GM04503 (cell line): ENCODE measurements around the gene PSIP1.
"Not testable (repeated sequence)": the region's sequence is repeated elsewhere in the genome, so short reads cannot be mapped to it uniquely, and the experiment has no call there.

Experiments used
- DNase-seq: peaks from one replicate; pipeline ENCODE4 v3.0.0-alpha.2; 2012; ENCODE audit warnings: low read depth

The PSIP1 gene

DNA sequence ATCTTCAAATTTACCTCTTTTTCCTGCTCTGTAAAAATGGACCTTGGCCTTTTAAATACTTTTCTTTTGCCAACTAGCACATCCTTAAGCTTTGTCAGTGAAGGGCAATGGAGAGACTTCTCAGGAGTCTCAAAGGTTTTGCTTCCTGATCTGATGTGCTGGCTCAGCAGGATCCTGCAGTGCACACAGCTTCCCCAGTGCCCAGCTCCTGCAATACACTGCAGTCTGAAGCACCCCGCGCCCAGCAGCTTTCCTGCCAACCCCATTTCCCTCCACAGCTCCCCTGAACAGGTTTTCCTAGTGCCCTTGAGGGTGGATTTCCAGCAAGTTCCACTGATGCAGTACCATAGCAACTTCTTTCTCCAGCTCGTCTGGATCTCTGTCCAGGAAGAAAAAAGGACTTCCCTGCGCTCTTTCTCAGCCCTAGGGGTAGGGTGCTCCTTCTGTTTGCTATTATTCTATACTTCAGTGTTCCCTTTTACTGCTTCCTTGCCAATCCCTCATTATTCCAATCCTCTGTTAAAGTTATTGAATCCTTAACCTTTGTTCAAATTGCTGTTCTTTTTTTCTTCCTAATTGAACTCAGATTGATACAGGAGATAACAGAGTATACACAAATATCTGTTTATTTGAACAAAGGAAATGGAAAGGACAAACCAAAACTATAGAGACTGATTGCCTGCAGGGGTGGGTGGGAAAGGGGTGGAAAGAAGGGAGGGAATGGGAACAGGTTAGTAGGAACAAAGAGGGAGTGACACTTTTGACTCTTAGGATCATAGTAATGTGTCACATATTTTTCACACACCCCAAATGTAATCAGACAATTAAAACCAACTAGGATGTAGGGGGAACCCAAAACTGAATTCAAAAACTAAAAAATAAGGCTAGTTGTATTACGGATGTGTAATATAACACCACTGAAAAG is 79.6 kb downstream of the PSIP1 start:
- DNase-seq, result no peak

DNA sequence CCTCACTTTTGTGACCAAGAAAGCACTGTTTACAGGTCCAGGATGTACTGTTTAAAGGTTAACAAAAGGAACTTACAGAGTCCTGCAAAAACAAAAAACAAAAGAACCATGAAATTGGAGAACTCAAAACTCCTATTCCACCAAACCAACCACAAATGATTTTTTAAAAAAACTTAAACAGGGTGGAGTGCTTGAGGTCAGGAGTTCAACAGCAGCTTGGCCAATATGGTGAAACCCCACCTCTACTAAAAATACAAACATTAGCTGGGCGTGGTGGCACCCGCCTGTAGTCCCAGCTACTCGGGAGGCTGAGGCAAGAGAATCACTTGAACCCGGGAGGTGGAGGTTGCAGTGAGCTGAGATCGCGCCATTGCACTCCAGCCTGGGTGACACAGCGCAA is 83.1 kb downstream of the PSIP1 start:
- DNase-seq, result not testable (repeated sequence)

DNA sequence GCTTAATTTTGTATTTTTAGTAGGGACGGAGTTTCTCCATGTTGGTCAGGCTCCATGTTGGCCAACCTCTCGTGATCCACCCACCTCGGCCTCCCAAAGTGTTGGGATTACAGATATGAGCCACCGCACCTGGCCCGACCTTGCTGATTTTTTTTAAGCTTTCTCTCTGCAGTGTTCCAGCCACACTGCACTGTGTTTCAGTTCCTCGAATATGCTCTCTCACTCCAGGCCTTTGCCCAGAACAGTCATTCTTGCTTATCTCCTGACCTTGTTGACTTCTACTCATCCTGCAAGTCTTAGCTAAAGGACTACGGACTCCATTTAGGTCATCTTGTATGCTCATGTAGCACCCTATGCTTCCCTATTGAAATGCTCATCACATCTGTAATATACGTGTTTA is 84.8 kb downstream of the PSIP1 start:
- no peak for DNase-seq

DNA sequence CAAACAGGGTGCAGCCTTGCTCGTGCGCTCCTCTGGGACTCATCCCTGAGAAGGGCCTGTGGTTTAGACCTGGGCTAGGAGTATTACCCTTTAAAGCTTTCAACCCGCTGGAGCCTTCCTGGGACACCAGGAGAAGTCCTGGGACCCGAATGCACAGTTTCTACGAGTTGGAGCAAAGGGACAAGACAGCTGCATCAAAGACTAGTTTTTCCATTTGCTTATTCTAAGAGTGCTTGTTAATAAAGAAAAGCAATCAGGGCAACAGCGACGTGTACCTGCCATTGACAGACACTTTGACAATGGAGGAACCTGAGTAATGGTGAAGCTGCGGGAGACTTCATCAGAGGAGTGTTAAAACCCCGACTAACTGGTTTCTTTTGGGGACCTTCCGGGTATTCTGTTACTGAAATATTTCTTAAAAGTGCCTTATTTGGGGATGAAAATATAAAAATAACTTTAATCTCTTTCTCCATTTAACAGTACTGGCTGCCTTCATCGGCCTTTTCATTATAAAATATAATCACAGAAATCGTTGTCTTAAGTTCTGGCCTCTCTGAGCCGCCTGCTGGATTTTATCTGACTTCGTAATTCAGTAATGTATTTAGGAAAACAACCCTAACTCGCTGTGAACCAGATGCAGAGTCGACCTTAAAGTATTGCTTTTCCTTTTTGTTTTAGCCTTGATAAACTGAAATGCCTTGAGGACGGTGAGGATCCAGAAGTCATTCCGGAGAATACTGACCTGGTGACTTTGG is 87.4 kb downstream of the PSIP1 start:
- DNase-seq, result no peak

DNA sequence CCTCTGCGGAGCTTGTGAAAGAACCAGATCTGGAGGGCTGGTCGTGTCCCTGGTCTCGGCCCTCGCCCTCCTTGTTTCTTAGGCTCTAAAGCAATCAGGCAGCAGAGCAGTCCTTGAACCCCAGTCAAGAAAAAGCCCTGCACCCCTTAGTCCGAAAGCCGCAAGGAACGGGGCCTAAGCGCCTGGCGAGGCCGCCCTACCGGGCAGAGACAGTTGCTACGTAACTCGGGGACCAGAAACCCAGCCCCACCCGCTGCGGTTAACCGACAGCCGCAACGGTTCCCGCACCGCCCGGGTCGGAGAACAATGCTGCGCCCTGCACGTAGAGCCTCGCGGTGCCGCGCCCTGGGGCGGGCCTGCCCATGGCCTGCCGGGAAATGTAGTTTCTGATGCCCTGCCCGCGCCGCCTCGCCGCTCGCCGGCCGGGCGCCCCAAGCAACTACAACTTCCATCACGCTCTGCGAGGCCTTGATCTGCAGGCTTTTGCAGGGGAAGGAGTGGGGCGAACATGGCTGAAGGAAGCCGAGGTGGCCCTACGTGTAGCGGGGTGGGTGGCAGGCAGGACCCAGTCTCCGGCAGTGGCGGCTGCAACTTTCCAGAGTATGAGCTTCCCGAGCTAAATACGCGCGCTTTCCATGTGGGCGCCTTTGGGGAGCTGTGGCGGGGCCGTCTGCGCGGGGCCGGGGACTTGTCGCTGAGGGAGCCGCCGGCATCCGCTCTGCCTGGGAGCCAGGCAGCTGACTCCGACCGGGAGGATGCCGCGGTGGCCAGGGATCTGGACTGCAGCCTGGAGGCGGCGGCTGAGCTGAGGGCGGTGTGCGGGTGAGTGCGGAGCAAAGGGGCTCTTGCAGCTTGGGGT is 88.2 kb downstream of the PSIP1 start, which contains the start of gene SNAPC3:
Gene SNAPC3, plus strand, starts transcription at position 505 of the 859 bp plus-strand sequence. Its CDS starts 4 bp downstream, at position 509.
- DNase-seq, result peak; percentile 68

DNA sequence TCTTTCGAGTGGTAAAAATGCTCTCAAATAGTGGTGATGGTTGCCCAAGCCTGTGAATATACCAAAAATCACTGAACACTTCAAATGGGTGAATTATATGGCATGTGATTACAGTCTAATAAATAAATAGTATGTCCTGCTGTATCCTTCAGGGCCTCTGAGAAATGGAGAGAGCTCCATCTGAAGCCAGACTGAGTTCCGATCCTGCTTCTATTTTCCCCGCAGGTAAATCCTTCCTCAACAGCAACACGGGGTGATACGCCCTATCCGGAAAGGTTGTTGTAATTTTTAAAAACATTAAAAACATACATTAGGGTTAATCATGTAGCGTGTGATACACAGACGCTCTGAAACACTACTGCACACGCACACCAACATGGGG is 88.8 kb downstream of the PSIP1 start:
- DNase-seq, result no peak

DNA sequence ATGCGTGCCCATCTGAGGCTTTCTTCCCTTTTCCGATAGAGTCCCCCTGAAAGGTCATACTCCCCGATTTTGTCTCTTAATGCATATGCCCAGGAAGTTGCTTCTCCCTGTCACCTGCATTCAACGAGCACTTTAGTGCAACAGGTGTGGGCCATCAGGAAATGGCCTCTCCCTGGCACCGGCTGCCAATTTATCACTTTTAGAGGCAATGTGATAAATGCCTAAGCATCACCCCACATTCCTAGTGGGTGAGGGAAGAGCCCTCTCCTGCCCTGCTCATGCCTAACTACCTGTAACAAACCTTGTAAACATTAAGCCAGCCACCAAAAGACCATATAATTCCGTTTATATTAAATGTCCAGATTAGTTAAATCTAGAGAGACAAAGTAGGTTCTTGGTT is 89.2 kb downstream of the PSIP1 start:
- DNase-seq, result no peak

DNA sequence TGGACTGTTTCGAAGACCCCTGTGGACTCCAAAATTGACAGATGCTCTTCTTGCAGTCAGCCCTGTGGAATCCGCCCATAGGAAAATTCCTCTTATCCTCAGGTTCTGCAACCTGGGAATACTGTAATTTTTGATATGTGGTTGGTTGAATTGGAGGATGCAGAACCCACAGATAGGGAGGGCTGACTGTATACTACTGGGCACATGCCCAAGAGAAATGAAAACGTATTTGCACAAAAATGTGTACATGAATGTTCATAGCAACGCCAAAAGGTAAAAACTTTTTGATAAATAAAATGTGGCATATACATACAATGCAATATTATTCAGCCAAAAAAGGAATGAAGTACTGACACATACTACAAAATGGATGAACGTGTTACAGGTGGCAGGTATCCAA is 90.0 kb downstream of the PSIP1 start:
- DNase-seq, result no peak

DNA sequence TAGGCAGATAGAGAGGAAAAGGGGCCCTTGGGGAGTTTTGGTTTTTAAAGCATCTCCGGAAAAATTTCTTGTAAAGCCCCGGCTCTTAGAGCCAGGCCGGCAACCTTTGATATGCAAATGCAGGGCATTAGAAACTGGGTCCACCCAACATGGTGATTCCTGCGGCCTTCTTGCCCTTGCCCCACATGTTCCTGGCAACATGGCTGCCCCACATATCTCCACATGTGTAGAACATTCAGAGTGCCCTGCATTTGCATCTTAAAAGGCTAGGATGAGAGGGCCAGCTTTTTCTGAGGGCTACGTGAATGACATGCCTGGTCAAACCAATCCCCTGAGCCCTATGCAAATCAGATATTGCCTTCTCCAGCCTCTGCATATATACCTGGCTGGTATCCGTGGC is 93.1 kb downstream of the PSIP1 start:
- DNase-seq, result no peak

DNA sequence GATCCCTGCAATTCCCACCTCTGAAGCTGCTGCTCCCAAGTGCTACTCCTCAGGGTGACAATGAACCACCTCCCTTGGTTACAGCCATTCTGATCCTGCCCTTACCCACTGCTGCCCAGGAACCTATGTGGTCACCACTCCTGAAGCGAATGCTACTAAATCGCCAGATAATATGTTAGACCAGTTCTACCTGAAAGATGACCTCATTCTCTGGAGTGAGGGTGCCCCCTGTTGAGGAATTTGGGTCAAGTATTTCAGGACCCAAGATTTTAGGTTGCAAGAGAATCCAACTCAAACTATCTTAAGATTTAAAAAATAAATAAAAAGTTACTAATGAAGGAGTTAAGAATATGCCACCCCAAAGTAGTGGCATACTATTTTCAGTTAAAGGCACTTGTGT is 93.9 kb downstream of the PSIP1 start:
- no peak for DNase-seq
